A172 (cell line): ENCODE results near the gene ANKRD13A. TPM values are rescaled to one million over a fixed set of nuclear protein-coding genes. Genes with fewer than 3 reads are reported as not detected.
A peak's percentile ranks its signal among the peaks of the same experiment; 100 is the strongest.
"Not testable (repeated sequence)": the region's sequence is repeated elsewhere in the genome, so short reads cannot be mapped to it uniquely, and the experiment has no call there.

Experiments
- DNase-seq: peaks from one replicate; pipeline ENCODE4 v3.0.0-alpha.2; 2015; ENCODE audit warnings: low spot score
- total RNA-seq: library from RNA; depleted of rRNA; stranded (reverse); fragments of >200 nt; shearing (Covaris generic); gene quantifications from 2 replicates; pipeline ENCODE4 v1.2.3, GENCODE V29; 2014

Gene ANKRD13A
- total RNA-seq, 1 experiment from 2014 or later, result 155 TPM

GRCh38 chr12:109983432-109984142, 15.6 kb upstream of the ANKRD13A start:
- DNase-seq, result no peak

DNA sequence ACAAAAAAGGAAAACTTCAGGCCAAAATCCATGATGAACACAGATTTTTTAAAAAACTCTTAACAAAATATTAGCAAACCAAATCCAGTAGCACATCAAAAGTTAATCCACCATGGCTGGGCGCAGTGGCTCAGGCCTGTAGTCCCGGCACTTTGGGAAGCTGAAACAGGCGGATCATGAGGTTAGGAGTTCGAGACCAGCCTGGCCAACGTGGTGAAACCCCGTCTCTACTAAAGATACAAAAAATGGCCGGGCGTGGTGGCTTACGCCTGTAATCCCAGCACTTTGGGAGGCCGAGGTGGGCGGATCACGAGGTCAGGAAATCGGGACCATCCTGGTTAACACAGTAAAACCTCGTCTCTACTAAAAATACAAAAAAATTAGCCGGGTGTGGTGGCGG, 13.0 kb upstream of the ANKRD13A start:
- DNase-seq, result not testable (repeated sequence)

DNA sequence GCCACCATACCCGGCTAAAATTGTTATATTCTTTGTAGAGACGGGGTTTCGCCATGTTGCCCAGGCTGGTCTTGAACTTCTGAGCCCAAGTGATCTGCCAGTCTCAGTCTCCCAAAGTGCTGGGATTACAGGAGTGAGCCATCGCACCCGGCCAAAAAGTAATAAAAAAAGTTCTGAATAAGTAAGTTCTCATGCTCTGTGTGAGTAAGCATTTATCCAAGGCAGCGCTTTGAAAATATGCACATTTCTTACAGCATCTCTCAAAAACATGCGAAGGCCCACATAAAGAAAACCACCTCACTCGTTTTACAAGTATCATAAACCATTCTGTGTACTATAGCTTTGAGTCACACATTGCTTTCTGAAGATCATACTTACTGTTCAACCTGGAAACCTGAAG, 11.6 kb upstream of the ANKRD13A start:
- DNase-seq, result no peak

- DNase-seq, result no peak
Measured at GRCh38 chr12:109988274-109988673, 11.0 kb upstream of the ANKRD13A start.

GRCh38 chr12:109988903-109989302, 10.3 kb upstream of the ANKRD13A start:
- no peak for DNase-seq

DNA sequence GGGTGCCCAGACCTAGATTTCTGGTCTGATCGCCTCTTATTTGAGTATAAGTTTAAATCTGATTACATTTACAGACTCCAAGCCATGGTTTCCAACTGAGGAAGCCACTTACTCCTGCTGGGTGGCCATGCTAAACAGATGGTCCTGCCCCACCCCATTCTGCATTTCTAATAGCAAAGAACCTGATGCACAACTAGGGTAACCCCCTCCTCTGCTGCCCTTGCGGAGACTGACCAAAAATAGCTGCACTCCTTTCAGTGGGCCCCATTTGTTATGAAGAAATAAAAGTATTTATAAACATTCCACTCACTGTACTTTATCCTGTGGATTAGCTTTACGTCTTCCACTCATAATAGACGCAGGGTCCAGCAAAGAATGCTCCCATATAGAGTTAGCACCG, 9.8 kb upstream of the ANKRD13A start:
- no peak for DNase-seq

DNA sequence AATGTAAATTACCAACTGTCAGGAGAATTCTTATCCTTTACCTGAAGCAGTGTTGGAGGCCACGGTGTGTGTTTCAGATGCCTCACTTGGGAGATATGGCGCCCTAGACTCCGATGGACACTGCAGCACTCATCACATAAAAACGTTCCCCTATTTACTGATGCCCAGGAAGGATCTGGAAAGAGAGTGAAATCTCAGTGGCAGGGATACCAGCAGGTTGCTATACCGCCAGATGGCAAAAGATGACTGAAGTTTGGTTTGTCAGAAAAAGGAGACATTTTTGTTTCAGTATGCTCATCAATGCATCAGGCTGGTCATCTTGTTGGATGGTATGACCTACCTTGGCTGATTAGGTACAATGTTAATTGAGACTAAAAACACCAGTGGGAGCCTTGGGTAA, 7.6 kb upstream of the ANKRD13A start:
- no peak for DNase-seq

GRCh38 chr12:109993091-109993490, 6.1 kb upstream of the ANKRD13A start:
- no peak for DNase-seq

DNA sequence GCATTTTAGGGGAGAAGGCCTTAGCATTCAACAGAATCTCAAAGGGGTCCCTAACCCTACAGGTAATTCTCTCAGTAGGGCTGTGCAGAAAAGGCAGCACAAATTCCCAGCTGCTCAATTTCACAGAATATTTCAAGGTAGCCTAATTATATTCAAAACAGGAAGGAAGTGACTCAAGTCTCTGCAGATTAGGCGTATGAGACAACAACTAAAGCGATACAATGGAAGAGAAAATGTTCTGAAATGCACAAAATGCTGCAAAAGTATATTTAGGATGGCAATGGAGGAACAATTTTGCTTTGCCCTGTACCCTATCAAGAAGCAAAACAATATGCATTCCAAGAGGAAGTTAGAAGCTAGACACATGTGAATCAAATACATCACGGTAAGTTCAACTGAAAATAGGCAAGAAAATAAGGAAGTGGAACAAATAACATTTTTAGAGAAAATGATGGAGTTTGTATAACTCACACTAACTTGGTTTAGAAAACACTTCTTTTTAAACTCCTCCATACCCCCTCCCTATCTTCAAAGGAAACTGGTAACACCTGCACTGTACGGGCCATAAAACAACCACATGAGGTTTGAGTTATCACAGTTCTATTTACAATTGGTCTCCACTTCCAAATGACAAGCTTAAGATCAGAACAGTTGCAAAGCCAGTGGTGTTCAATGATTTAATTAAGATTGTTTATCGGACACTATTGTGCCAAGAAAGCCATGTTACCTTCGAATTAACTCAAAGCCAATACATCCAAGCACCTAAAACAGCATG, 4.6 kb upstream of the ANKRD13A start:
- no peak for DNase-seq

GRCh38 chr12:109995361-109995685, 3.9 kb upstream of the ANKRD13A start:
- DNase-seq, result no peak

GRCh38 chr12:109995686-109996482, 3.3 kb upstream of the ANKRD13A start, which contains the start of gene GIT2:
Gene GIT2, minus strand, starts transcription at chr12:109996368. Its CDS starts 144 bp downstream, at chr12:109996224.
- DNase-seq, result peak; percentile 87

GRCh38 chr12:109996483-109996853, 2.8 kb upstream of the ANKRD13A start:
- no peak for DNase-seq

GRCh38 chr12:109997393-109997792, 1.8 kb upstream of the ANKRD13A start:
- DNase-seq, result no peak

DNA sequence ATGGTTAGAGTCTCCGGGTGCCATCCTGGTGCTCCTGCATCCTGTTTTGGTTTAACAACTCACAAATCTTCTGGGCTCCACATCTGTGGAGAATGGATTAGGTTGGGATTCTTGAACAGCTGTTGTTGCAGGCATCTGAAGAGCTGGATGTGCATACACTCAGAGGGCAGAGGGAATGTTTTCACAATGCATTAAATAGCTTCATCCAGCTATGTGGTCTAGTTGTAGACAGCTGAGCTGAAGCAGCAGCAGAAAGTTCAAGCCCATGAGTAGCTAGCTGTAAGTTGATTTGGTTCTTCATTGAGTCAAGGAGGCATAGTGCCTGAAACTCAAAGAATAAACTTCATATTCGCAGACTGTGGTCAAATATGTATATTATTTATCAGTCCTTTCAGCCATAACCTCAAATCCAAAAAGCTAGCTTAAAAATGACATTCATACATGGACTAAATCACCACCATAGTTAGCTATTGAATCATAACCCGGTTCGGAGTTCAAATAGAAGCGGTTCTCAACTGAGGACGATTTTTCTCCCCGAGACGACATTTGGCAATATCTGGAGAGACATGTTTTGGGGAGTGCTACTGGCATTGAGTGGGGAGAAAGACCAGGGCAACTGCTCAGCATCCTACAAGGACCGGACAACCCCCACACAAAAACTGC, 858 bp upstream of the ANKRD13A start:
- DNase-seq, result no peak

- DNase-seq, result no peak
Measured at GRCh38 chr12:109999649-109999971, 380 bp downstream of the ANKRD13A start.

DNA sequence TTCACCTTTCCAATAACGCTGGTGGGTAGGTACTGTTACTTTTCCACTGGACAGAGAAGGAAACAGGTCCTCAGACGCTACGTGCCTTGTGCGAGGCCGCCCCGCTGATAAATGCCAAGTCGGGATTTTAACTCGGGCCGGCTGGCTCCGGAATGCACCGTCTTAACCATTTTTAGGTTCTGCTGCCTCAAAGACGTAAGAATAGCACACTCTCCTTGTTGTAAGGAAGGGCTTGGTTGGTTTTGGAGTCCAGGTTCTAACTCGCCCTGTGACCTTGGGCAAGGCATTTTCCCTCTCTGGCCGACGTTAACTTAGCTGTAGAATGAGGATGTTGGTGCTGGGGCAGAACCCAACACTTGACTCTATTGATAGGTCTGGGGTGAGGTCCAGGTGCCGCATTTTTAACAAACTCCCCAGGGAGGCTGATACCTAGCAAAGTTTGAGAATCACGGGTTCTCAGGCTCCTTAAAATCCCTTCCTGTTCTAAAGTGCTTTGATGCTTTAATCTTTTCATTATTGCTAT, 814 bp downstream of the ANKRD13A start:
- DNase-seq, result no peak

GRCh38 chr12:110001596-110001995, 2.4 kb downstream of the ANKRD13A start:
- peak; percentile 83 for DNase-seq

DNA sequence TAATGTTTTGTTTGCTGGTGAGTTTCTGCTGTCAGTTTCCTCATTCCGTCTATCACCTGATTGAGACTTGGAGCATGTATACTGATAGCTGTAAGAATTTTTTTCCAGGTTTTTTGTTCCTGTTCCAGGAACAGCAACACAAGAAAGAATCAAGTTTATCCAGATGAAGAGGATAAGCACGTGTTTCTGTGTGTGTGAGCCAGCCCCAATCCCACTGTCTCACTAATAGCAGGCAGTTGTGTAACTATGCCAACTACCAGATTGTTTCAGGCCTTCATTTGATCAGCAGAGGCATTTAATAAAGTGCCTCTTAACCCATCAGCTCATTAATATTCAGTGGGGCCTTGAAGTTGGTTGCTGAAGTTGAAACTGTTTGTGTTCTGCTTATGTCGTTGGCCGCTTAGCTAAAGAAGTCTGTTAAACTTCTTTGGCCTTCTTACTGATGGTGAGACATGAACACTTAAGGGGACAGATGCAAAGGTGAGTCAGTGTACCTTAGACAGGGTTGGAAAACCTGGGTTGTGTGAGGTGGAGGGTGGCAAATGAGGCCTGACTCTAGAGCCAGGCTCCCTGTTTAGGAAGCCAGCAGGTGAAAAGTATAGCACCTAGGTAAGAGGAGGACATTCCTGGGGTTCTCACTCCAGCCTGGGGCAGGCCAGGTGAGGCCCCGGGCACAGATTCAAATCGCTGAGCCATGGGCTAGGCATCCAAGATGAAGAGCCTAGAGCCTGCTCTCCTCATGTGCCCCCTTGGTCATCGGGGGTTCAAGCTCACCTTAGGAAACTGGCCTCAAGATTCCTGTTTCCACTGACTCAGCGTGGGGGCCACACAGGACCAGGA, 3.7 kb downstream of the ANKRD13A start:
- DNase-seq, result no peak

- no peak for DNase-seq
Measured at GRCh38 chr12:110004598-110004997, 5.4 kb downstream of the ANKRD13A start.

GRCh38 chr12:110005319-110005973, 6.2 kb downstream of the ANKRD13A start:
- DNase-seq, result no peak
